Hepatocyte (in vitro differentiated cells): ENCODE results near the gene MCAT.

ENCODE experiments used
- EZH2 ChIP-seq: fragments of 200-600 bp; sonication (generic); IDR thresholded peaks from 2 replicates; pipeline ENCODE4 v1.6.1; 2016; ENCODE audit warnings: antibody characterized with exemption, mild to moderate bottlenecking, borderline replicate concordance
- EZH2phosphoT487 ChIP-seq: fragments of 200-600 bp; sonication (generic); IDR thresholded peaks from one replicate; pipeline ENCODE4 v1.6.1; 2018; ENCODE audit warnings: antibody characterized with exemption, mild to moderate bottlenecking, low read depth, moderate library complexity; ENCODE audit not compliant: unreplicated experiment, severe bottlenecking
- TF ChIP-seq, protein P1 (sequence below): fragments of 200-600 bp; sonication (generic); IDR thresholded peaks from 2 replicates; pipeline ENCODE4 v1.5.1; 2016; ENCODE audit warnings: antibody characterized with exemption, mild to moderate bottlenecking; ENCODE audit not compliant: poor library complexity

DNA sequence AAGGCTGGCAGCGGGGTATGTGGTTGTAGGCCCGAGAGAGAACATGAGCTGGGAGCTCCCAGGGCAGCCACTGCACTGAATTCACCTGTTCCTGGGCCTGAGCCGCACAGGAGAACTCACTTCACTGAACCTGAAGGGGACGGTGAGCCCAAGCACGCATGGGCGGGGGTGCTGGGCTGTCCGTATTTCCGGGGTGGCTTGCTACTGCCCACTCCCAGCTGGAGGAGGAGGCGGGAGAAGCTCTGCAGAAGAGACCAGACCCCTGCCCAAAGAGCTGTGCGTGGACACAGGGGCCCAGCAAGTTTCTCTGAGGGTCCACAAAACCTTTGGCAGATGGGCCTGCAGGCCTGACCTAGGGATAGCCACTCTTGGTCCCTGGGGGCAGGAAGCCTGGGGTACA, 38.9 kb upstream of the MCAT start:
- no peak for TF ChIP-seq EZH2phosphoT487
- TF ChIP-seq, protein P1, sequence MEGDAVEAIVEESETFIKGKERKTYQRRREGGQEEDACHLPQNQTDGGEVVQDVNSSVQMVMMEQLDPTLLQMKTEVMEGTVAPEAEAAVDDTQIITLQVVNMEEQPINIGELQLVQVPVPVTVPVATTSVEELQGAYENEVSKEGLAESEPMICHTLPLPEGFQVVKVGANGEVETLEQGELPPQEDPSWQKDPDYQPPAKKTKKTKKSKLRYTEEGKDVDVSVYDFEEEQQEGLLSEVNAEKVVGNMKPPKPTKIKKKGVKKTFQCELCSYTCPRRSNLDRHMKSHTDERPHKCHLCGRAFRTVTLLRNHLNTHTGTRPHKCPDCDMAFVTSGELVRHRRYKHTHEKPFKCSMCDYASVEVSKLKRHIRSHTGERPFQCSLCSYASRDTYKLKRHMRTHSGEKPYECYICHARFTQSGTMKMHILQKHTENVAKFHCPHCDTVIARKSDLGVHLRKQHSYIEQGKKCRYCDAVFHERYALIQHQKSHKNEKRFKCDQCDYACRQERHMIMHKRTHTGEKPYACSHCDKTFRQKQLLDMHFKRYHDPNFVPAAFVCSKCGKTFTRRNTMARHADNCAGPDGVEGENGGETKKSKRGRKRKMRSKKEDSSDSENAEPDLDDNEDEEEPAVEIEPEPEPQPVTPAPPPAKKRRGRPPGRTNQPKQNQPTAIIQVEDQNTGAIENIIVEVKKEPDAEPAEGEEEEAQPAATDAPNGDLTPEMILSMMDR: no peak
- no peak for TF ChIP-seq EZH2
